ENCODE results near the gene CATSPERD.

- TF ChIP-seq CTCF (IDR thresholded peaks at IDR 0.05) (no peak), POLR2A (IDR thresholded peaks at IDR 0.05) (no peak)
These were observed 64.2 kb downstream of the CATSPERD start, which contains the start of gene PRR22 for GRCh38 chr19:5784581-5785147.
